Liver (tissue), 9 donors: ENCODE measurements around the gene PPM1J. TPM values are rescaled to one million over a fixed set of nuclear protein-coding genes. Genes with fewer than 3 reads are reported as not detected.

Source experiments
- DNase-seq: peaks from one replicate; pipeline ENCODE4 v3.0.0-alpha.2; 2017; ENCODE audit warnings: low spot score
- H3K27ac ChIP-seq, 2 donors: one replicate each; pipeline ENCODE4 v1.7.0; 2013; ENCODE audit warnings: inconsistent platforms in 2 of 2, low read length in 2 of 2, control low read depth in 1 of 2, low read depth in 1 of 2, mild to moderate bottlenecking in 1 of 2
- H3K27me3 ChIP-seq, 4 donors: one replicate each; pipeline versions ENCODE4 v1.6.1 to v1.7.0; 2013; ENCODE audit warnings: low read length in 3 of 4, inconsistent platforms in 1 of 4, mild to moderate bottlenecking in 1 of 4, moderate library complexity in 1 of 4; ENCODE audit not compliant: control insufficient read depth in 4 of 4, insufficient read depth in 4 of 4
- H3K36me3 ChIP-seq, 4 donors: one replicate each; pipeline versions ENCODE4 v1.6.1 to v1.7.0; 2013; ENCODE audit warnings: low read length in 3 of 4, mild to moderate bottlenecking in 3 of 4, low read depth in 1 of 4, moderate library complexity in 1 of 4; ENCODE audit not compliant: control insufficient read depth in 4 of 4, insufficient read depth in 3 of 4
- H3K4me1 ChIP-seq, 4 donors: one replicate each; pipeline versions ENCODE4 v1.6.1 to v1.7.0; 2013; ENCODE audit warnings: low read length in 3 of 4, mild to moderate bottlenecking in 3 of 4, moderate library complexity in 1 of 4; ENCODE audit not compliant: control insufficient read depth in 4 of 4, insufficient read depth in 4 of 4
- H3K4me3 ChIP-seq, 3 donors: one replicate each; pipeline versions ENCODE4 v1.6.1 to v1.7.0; 2013; ENCODE audit warnings: low read length in 3 of 3, control low read depth in 1 of 3, low read depth in 1 of 3, mild to moderate bottlenecking in 1 of 3
- H3K9ac ChIP-seq, 2 donors: one replicate each; pipeline ENCODE4 v1.7.0; 2013; ENCODE audit warnings: low read length in 2 of 2, mild to moderate bottlenecking in 2 of 2, moderate library complexity in 2 of 2, control low read depth in 1 of 2, low read depth in 1 of 2
- H3K9me3 ChIP-seq, 4 donors: one replicate each; pipeline versions ENCODE4 v1.6.1 to v1.7.0; 2013; ENCODE audit warnings: low read length in 3 of 4; ENCODE audit not compliant: control insufficient read depth in 4 of 4
- ATF3 ChIP-seq: IDR thresholded peaks from 2 replicates; pipeline ENCODE4 v1.6.1; 2016; ENCODE audit warnings: antibody characterized with exemption
- CTCF ChIP-seq: fragments of 150-350 bp; IDR thresholded peaks from 2 replicates; pipeline ENCODE4 v1.5.1; 2017; ENCODE audit warnings: improper control_type of control experiment, low read depth, low read length; ENCODE audit not compliant: missing input control
- EGR1 ChIP-seq, 2 donors: IDR thresholded peaks; 2 replicates each; pipeline ENCODE4 v1.6.1; 2016 to 2018; ENCODE audit warnings: antibody characterized with exemption in 2 of 2, low read depth in 2 of 2
- FOXA1 ChIP-seq: IDR thresholded peaks from 2 replicates; pipeline ENCODE4 v1.6.1; 2016; ENCODE audit warnings: antibody characterized with exemption
- FOXA2 ChIP-seq: IDR thresholded peaks from 2 replicates; pipeline ENCODE4 v1.6.1; 2016; ENCODE audit warnings: antibody characterized with exemption
- GABPA ChIP-seq, 2 donors: IDR thresholded peaks in 1 of 2; conservative IDR thresholded peaks in 1 of 2; 2 replicates each; pipeline ENCODE4 v1.6.1; 2016; ENCODE audit warnings: antibody characterized with exemption in 2 of 2, mild to moderate bottlenecking in 1 of 2, moderate library complexity in 1 of 2
- HNF4A ChIP-seq, 2 donors: conservative IDR thresholded peaks; 2 replicates each; pipeline ENCODE4 v1.6.1; 2016; ENCODE audit warnings: antibody characterized with exemption in 2 of 2, mild to moderate bottlenecking in 2 of 2
- HNF4G ChIP-seq: IDR thresholded peaks from 2 replicates; pipeline ENCODE4 v1.6.1; 2016; ENCODE audit warnings: antibody characterized with exemption
- JUND ChIP-seq, 2 donors: IDR thresholded peaks; 2 replicates each; pipeline ENCODE4 v1.6.1; 2016; ENCODE audit warnings: antibody characterized with exemption in 2 of 2
- MAX ChIP-seq: IDR thresholded peaks from 2 replicates; pipeline ENCODE4 v1.6.1; 2016; ENCODE audit warnings: antibody characterized with exemption
- NR2F2 ChIP-seq: IDR thresholded peaks from 2 replicates; pipeline ENCODE4 v1.6.1; 2016; ENCODE audit warnings: antibody characterized with exemption
- RAD21 ChIP-seq, 2 donors: IDR thresholded peaks; 2 replicates each; pipeline ENCODE4 v1.6.1; 2016; ENCODE audit warnings: antibody characterized with exemption in 2 of 2, mild to moderate bottlenecking in 2 of 2
- REST ChIP-seq: IDR thresholded peaks from 2 replicates; pipeline ENCODE4 v1.6.1; 2016; ENCODE audit warnings: antibody characterized with exemption, mild to moderate bottlenecking
- TAF1 ChIP-seq: conservative IDR thresholded peaks from 2 replicates; pipeline ENCODE4 v1.6.1; 2016; ENCODE audit warnings: antibody characterized with exemption, mild to moderate bottlenecking
- YY1 ChIP-seq: IDR thresholded peaks from 2 replicates; pipeline ENCODE4 v1.6.1; 2016; ENCODE audit warnings: antibody characterized with exemption, mild to moderate bottlenecking
- ZBTB33 ChIP-seq: IDR thresholded peaks from 2 replicates; pipeline ENCODE4 v1.6.1; 2016; ENCODE audit warnings: antibody characterized with exemption
- WGBS: extraction: QIAGEN DNeasy Blood & Tissue Kit; methylation state at CpG from one replicate; pipeline ENCODE4 v1.1.7; 2013; 5-methylcytosine and 5-hydroxymethylcytosine counted together
- polyA plus RNA-seq, 2 donors: library from polyadenylated mRNA; stranded (reverse) in 1 of 2; unstranded in 1 of 2; fragments of 200-250 nt in 1 of 2; fragments of >200 nt in 1 of 2; fragmentation: Nextera tagmentation in 1 of 2; extraction: Ambion mirVana in 1 of 2; gene quantifications; one replicate each; pipeline versions ENCODE4 v1.2.1 to v1.2.3, GENCODE V29; 2013 to 2015
- total RNA-seq, 2 donors: library from RNA; depleted of rRNA; stranded (reverse); fragments of >200 nt; gene quantifications; one replicate each; pipeline ENCODE4 v1.2.3, GENCODE V29; 2014
- donor health status: healthy.
- donor health status: healthy.
- donor health status: healthy.
- donor health status: healthy.
- donor health status: healthy.

The PPM1J gene
- total and polyA plus RNA-seq, 4 donors: 0.08 to 0.17 TPM; not detected in 2

- Histone ChIP-seq H3K4me3 (peak overlapping the region in 1 of 3 donors; percentile 57), H3K36me3 (no peaks in the 10 kb centered on the region), H3K27me3 (peaks cover 0 to 3% (median 0%) of the 10 kb centered on the region in 4 donors), H3K4me1 (peaks cover 11 to 36% (median 26%) of the 10 kb centered on the region in 4 donors), H3K9me3 (no peaks in the 10 kb centered on the region), H3K9ac (no peak overlapping the region), H3K27ac (peak overlapping the region in 1 of 2 donors; percentile 49)
- DNase-seq: peak; percentile 89
- 16% methylated on average over 13 of the region's 13 CpGs for WGBS
- TF ChIP-seq FOXA2: no peak
- TF ChIP-seq ZBTB33: no peak
- TF ChIP-seq ATF3: no peak
- no peak for TF ChIP-seq EGR1 (IDR thresholded peaks at IDR 0.05; ENCODE audit: low read depth in 2 of 2)
- TF ChIP-seq MAX: no peak
- TF ChIP-seq HNF4A (conservative IDR thresholded peaks at IDR 0.05): no peak
- no peak for TF ChIP-seq YY1
- TF ChIP-seq REST: no peak
- TF ChIP-seq TAF1: no peak
- TF ChIP-seq CTCF: peak; percentile 92
- TF ChIP-seq JUND (IDR thresholded peaks at IDR 0.05): no peak
- TF ChIP-seq GABPA (IDR thresholded peaks at IDR 0.05 in 1 of 2, conservative IDR thresholded peaks at IDR 0.05 in 1 of 2): no peak
- TF ChIP-seq RAD21 (IDR thresholded peaks at IDR 0.05): peak; percentile 99
- TF ChIP-seq NR2F2: no peak
- TF ChIP-seq FOXA1: no peak
- TF ChIP-seq HNF4G: no peak
Measured at GRCh38 chr1:112716133-112716720, 1.1 kb upstream of the PPM1J start.
